Neural cell (in vitro differentiated cells): ENCODE results near the gene DNHD1.

Source experiments
- CTCF ChIP-seq: fragments of 450-650 bp; IDR thresholded peaks from 2 replicates; pipeline ENCODE4 v1.5.1; 2014; ENCODE audit warnings: antibody characterized with exemption, mild to moderate bottlenecking, moderate library complexity; ENCODE audit not compliant: poor library complexity, severe bottlenecking
- EP300 ChIP-seq: fragments of 450-650 bp; conservative IDR thresholded peaks from 2 replicates; pipeline ENCODE4 v1.6.1; 2014; ENCODE audit warnings: antibody characterized with exemption, mild to moderate bottlenecking, moderate library complexity; ENCODE audit not compliant: poor library complexity, severe bottlenecking
- EZH2 ChIP-seq: fragments of 200-600, 300-800 bp; shearing (Covaris generic), sonication (generic); IDR thresholded peaks from 2 replicates; pipeline ENCODE4 v1.6.1; 2014; ENCODE audit warnings: antibody characterized with exemption, low read length, borderline replicate concordance, mild to moderate bottlenecking; ENCODE audit not compliant: insufficient read depth, poor library complexity, severe bottlenecking
- MXI1 ChIP-seq: fragments of 450-650 bp; conservative IDR thresholded peaks from 2 replicates; pipeline ENCODE4 v1.6.1; 2014; ENCODE audit warnings: antibody characterized with exemption, mild to moderate bottlenecking; ENCODE audit not compliant: poor library complexity, severe bottlenecking
- POLR2AphosphoS5 ChIP-seq: IDR thresholded peaks from 2 replicates; pipeline ENCODE4 v1.6.1; 2012
- RAD21 ChIP-seq: fragments of 450-650 bp; conservative IDR thresholded peaks from 2 replicates; pipeline ENCODE4 v1.6.1; 2014; ENCODE audit warnings: antibody characterized with exemption, mild to moderate bottlenecking, moderate library complexity
- REST ChIP-seq: IDR thresholded peaks from 2 replicates; pipeline ENCODE4 v1.6.1; 2012; ENCODE audit warnings: borderline replicate concordance
- SMC3 ChIP-seq: fragments of 450-650 bp; conservative IDR thresholded peaks from 2 replicates; pipeline ENCODE4 v1.6.1; 2014; ENCODE audit warnings: antibody characterized with exemption, mild to moderate bottlenecking, moderate library complexity; ENCODE audit not compliant: poor library complexity
- TAF1 ChIP-seq: IDR thresholded peaks from 2 replicates; pipeline ENCODE4 v1.6.1; 2012; ENCODE audit warnings: low read depth

GRCh38 chr11:6489306-6489705 is 7.8 kb upstream of the DNHD1 start:
- TF ChIP-seq CTCF (no peak), REST (no peak), EP300 (no peak), POLR2AphosphoS5 (no peak), MXI1 (no peak), EZH2 (no peak), TAF1 (no peak), RAD21 (no peak), SMC3 (no peak)
